Iris pigment epithelial cell (primary cell): ENCODE data around the gene C3orf20.
"Not testable (repeated sequence)": the region's sequence is repeated elsewhere in the genome, so short reads cannot be mapped to it uniquely, and the experiment has no call there.

Experiments
- DNase-seq: peaks from one replicate; pipeline ENCODE4 v3.0.0-alpha.2; 2011; ENCODE audit warnings: low read depth

Gene C3orf20

DNA sequence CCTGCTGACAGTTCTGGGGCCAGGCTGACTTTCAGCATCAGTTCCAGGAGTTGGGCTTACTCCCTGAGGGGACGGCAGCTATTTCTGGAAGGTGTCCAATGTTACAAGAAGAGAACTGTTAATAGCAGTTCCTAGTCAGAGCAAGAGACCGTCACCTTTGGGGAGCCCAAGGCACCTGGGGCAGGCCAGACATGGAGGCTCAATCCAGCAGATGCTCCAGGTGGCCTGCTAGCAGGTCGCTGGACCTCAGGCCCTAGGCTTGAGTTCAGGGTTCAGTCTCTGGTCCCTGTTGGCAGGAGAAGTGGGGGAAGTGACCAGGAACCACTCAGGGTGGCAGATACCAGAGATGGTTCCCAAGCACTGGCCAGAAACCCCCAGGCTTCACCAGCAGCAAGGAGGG is 25.9 kb downstream of the C3orf20 start:
- no peak for DNase-seq

DNA sequence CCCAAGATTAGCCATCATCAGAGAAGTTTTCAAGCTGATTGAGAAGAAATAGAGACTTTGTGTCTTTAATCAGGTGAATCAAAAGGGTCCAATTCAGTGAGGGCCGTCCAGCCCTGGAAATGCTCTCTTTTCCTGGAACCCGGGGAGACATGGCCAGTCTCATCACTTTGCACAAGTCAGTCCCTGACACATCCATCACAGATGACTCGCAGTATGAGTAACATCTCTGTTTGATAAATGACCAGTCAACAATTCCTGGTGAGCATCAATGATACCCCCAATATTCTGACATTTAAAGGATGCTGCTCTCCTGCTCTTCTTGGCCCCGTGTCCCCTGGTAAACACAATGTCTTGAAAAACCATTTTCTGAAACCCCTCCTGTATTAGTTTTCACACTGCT is 26.7 kb downstream of the C3orf20 start:
- no peak for DNase-seq

GRCh38 chr3:14703128-14703750 is 28.3 kb downstream of the C3orf20 start:
- no peak for DNase-seq

DNA sequence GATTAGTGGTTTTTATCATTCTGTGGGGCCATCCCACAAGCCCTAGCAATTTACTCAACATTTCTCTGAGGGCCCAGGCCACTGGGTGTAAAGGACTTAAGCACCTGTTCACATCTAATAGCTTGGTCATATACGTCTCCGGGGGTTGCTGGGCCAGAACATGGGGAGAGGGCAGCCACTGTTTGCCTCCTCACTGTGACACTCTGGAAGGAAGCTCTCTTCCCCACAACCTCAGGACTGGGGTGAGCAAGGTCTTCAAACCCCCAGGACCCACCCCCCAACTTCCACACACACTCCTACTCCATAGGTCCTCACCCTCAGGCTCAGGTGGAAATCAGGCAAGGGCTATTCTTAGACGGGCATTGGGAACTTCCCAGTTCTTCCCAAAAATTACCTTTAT is 28.9 kb downstream of the C3orf20 start:
- DNase-seq, result no peak

DNA sequence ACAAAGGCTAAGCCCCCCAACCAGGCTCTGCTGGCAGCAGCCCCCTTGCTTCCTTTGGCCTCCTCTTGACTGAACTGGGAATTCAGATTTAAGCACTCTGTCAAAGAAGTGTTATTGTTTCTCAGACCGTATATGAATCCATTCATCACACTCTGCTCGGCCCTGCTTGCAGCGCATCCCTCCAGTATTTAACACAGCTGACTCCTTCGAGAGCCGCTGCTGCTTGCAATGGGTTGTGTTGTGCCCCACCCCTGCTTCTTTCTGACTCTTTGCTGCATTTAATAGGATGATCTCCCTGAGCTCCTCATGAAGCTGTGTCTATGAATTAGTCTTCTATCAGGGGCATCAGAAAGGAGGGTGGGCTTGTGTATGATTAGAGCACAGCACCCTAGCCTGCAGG is 31.2 kb downstream of the C3orf20 start:
- DNase-seq, result no peak

DNA sequence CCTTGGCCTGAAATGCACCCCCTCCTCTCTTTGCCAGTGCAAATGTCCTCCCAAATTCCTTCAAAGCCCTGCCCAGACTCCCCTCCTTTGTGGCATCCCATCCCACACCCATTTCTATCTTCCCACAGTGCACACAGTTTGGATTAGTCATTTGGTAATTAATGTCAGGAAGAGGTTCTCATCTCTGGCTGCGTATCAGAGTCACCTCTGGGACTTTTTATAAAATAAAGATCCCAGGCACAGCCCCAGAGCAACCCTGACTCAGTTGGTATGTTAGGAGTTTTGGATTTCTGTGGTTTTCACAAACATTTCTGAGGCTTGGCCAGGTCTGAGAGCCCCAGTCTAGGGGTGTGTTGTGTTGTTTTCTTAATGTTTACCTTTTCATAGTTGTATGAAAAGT is 41.6 kb downstream of the C3orf20 start:
- peak; percentile 18 for DNase-seq

DNA sequence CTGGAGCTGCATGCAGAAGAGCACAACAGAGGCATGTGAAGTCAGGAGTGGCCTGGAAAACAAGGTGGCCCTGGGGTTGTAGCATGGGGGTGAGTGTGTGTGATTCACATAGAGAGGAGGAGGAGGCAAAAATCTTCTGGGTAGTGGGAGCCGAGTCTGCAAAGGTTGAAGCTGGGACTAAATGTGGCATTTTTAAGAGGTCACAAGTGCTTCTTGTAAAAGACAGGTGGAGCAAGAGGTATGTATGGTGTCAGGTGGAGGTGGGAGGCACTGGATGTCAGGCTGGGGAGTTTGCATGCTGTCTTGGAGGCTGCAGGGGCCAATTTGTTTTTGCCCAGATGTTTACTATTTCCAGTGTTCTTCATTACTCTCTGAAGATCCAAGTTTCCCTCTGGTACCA is 42.4 kb downstream of the C3orf20 start:
- no peak for DNase-seq

- no peak for DNase-seq
Observed at GRCh38 chr3:14718539-14718938, 43.6 kb downstream of the C3orf20 start.

DNA sequence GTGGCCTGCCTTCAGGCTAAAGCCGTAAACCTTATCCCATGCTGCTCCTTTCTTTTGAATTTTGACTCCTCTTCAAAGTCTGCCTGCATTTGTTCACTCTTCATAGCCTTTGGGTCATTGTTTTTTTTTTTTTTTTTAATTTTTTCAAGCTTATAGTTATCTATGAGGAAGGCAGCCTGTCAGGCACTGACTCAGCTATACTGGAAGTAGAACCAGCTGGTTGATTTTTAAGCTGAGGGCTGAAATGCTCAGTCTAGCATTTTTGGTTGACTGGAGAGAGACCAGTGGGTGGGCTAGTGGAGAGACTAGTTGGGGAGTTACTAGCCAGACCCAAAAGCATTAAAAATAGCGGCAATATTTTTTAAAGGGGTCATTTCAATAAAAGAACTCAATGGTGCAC is 44.1 kb downstream of the C3orf20 start:
- no peak for DNase-seq

- no peak for DNase-seq
Observed at GRCh38 chr3:14721126-14721864, 46.4 kb downstream of the C3orf20 start.

- DNase-seq, result peak; percentile 88
Observed at GRCh38 chr3:14725013-14725412, 50.1 kb downstream of the C3orf20 start.

GRCh38 chr3:14725564-14726440 is 50.9 kb downstream of the C3orf20 start:
- no peak for DNase-seq

DNA sequence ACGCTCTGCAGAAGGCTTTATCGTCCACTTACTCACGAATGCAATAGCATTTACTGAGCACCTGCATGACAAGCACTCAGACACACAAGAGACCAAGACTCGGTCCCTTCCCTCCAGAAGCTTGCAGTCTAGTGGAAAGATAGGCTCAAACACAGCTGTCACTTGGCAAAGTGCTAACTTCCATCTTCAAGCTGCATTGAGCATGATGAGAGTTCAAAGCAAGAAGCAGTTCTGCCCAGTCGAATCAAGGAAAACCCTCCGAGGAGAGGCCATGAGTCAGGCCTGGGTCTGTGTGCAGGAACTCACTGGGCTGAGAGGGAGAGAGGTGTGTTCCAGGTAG is 51.5 kb downstream of the C3orf20 start:
- no peak for DNase-seq

DNA sequence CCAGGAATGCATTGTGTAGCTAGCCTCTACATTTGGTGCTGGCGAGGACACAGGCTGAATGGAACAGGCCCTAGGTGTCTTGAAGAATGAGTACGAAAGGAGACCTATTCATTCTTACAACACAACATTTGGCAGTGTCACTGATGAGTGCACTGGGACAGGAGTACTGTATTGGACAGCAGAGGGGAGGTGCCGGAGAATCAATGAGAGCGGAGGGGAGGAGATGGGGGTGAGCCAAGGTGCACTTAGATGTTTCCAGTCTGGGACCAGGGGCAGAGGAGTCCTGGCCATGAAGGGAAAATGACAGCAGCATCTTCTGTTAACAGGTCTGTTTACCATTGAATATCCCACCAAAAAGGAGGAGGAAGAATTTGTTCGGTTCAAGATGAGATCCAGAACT is 53.2 kb downstream of the C3orf20 start:
- DNase-seq, result no peak

GRCh38 chr3:14730703-14731382 is 55.9 kb downstream of the C3orf20 start:
- no peak for DNase-seq

DNA sequence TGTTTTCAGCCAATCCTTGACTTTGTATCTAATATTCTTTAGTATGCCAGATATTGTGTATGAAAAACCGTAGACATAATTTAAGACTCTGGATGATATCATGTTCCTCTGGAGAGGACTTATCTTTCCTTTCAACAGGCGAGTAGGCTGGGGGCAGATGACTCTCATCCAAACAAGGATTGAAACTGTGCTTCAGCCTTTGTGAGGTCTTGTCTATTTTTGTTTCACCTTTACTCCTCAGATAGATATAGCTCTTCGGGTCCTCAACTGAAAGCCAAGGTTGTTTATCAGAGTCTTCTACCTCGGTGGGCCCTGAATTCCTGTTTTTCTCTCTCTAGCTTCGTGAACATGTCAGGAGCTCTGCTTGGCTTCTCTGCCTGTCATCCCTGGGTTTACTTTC is 66.0 kb downstream of the C3orf20 start:
- no peak for DNase-seq

- DNase-seq, result no peak
Observed at GRCh38 chr3:14741510-14741909, 66.6 kb downstream of the C3orf20 start.

DNA sequence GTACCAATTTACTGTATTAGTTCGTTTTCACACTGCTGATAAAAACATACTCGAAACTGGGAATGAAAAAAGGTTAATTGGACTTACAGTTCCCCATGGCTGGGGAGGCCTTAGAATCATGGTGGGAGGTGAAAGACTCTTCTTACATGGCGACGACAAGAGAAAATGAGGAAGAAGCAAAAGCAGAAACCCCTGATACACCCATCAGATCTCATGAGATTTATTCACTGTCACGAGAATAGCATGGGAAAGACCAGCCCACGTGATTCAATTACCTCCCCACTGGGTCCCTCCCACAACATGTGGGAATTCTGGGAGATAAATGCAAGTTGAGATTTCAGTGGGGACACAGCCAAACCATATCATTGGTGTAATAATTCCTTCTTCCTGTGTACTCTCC is 69.6 kb downstream of the C3orf20 start:
- no peak for DNase-seq

DNA sequence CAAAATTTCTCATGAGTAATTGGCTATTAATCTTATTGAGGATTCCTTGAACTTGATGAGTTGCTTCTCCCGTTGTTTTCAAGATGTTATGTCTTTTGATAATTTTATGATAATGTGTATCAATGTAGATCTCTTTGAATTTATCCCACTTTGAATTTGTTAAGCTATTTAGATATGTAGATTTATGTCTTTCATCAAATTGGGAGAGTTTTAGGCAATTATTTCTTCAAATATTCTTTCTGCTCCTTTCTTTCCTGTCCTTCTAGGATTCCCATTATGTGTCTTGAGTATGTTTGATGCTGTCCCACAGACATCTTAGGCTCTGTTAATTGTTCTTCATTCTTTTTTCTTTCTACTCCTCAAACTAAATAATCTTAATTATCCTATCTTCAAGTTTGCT is 75.7 kb downstream of the C3orf20 start:
- DNase-seq, result no peak

- DNase-seq, result not testable (repeated sequence)
Observed at GRCh38 chr3:14752979-14753378, 78.0 kb downstream of the C3orf20 start.

DNA sequence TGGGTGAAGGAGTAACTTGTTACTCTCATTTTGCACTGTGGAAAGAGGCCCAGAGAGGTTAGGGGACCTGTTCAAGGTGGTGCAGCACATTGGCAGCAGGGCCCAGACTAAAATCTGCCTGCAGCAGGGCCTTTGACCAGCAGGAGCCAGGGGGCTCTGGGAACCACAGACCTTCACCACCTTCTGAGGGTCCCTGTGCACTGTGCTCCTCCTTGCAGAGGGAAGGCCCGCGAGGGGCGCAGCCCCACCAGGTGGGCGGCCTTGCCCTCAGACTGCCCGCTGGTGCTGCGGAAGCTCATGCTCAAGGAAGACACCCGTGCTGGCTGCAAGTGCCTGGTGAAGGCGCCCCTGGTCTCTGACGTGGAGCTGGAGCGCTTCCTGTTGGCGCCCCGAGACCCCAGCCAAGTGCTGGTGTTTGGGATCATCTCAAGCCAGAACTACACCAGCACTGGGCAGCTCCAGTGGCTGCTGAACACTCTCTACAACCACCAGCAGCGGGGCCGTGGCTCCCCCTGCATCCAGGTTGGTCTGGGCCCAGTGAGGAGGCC is 82.3 kb downstream of the C3orf20 start:
- no peak for DNase-seq

GRCh38 chr3:14758297-14758696 is 83.4 kb downstream of the C3orf20 start:
- DNase-seq, result no peak
